Prostate gland (tissue), 2 donors: ENCODE data around the gene GON4L. TPM values are rescaled to one million over a fixed set of nuclear protein-coding genes. Genes with fewer than 3 reads are reported as not detected.
"Not testable (repeated sequence)": the region's sequence is repeated elsewhere in the genome, so short reads cannot be mapped to it uniquely, and the experiment has no call there.

Source experiments
- DNase-seq: peaks from one replicate; pipeline ENCODE4 v3.0.0-alpha.2; 2019; ENCODE audit warnings: low spot score
- H3K27ac ChIP-seq, 2 donors: fragments of 200-600 bp; sonication (generic); 2 replicates each; pipeline ENCODE4 v1.5.1; 2017 to 2019
- H3K27me3 ChIP-seq: fragments of 200-600 bp; sonication (generic); replicated peaks from 2 replicates; pipeline ENCODE4 v1.5.1; 2019; ENCODE audit not compliant: insufficient read depth
- H3K36me3 ChIP-seq, 2 donors: fragments of 200-600 bp; sonication (generic); 1 replicate in 1 of 2; 2 replicates in 1 of 2; pipeline versions ENCODE4 v1.5.1 to v1.8.1; 2017 to 2019
- H3K4me1 ChIP-seq: fragments of 200-600 bp; sonication (generic); replicated peaks from 2 replicates; pipeline ENCODE4 v1.5.1; 2019
- H3K4me3 ChIP-seq, 2 donors: fragments of 200-600 bp; sonication (generic); 2 replicates each; pipeline ENCODE4 v1.5.1; 2017 to 2019
- H3K9me3 ChIP-seq: fragments of 200-600 bp; sonication (generic); 2 replicates; pipeline ENCODE4 v1.5.1; 2017
- CTCF ChIP-seq, 4 experiments: fragments of 200-600 bp in 2 of 4; fragments of 450-650 bp in 2 of 4; sonication (generic) in 2 of 4; IDR thresholded peaks; 1 replicate in 3 of 4; 2 replicates in 1 of 4; pipeline ENCODE4 v1.5.1; 2016 to 2019; ENCODE audit warnings: antibody characterized with exemption in 4 of 4, mild to moderate bottlenecking in 2 of 4, moderate library complexity in 2 of 4
- POLR2A ChIP-seq: fragments of 450-650 bp; IDR thresholded peaks from one replicate; pipeline ENCODE4 v1.6.1; 2016; ENCODE audit warnings: antibody characterized with exemption, mild to moderate bottlenecking
- POLR2AphosphoS5 ChIP-seq: sonication (generic); formaldehyde crosslinking; IDR thresholded peaks from one replicate; pipeline ENCODE4 v1.6.1; 2017; ENCODE audit warnings: antibody characterized with exemption
- WGBS: methylation state at CpG from one replicate; pipeline ENCODE4 v1.1.5; 2018; 5-methylcytosine and 5-hydroxymethylcytosine counted together
- intact Hi-C: fragments of 100-400 bp; cut with DNase I; formaldehyde crosslinking; loops from one replicate; pipeline ENCODE4 v1.14.2; 2022
- total RNA-seq, 2 donors: library from RNA; depleted of rRNA; stranded (reverse); fragments of >200 nt; gene quantifications; one replicate each; pipeline ENCODE4 v1.1.0, GENCODE V29; 2016

GON4L gene
- total RNA-seq, 2 donors from 2014 or later, result 24.9 to 57.4 TPM

GRCh38 chr1:155715777-155716176 lies 141.2 kb downstream of the GON4L start:
- no peak for DNase-seq
- H3K27me3 ChIP-seq, result no peaks in the 10 kb centered on the region
- TF ChIP-seq CTCF (IDR thresholded peaks at IDR 0.05), result no peak
- no peak for TF ChIP-seq POLR2AphosphoS5
- TF ChIP-seq POLR2A, result no peak
- no peaks in the 10 kb centered on the region for H3K36me3 ChIP-seq
- 97% methylated on average over 5 of the region's 5 CpGs for WGBS
- no peak overlapping the region for H3K4me3 ChIP-seq
- no peaks in the 10 kb centered on the region for H3K9me3 ChIP-seq
- no peaks in the 10 kb centered on the region for H3K4me1 ChIP-seq
- intact Hi-C loops, result no loop called here
- H3K27ac ChIP-seq, result no peak overlapping the region

- H3K4me3 ChIP-seq, DNase-seq, intact Hi-C loops, H3K9me3 ChIP-seq, H3K27ac ChIP-seq, H3K36me3 ChIP-seq, H3K4me1 ChIP-seq, H3K27me3 ChIP-seq: not testable (repeated sequence)
- 92% methylated on average over 3 of the region's 3 CpGs for WGBS
These were observed 142.0 kb downstream of the GON4L start for GRCh38 chr1:155715056-155715455.

- intact Hi-C loops, result no loop called here
- whole genome bisulfite sequencing, result 53% methylated on average over 2 of the region's 2 CpGs
- H3K27me3 ChIP-seq, result no peaks in the 10 kb centered on the region
- no peak overlapping the region for H3K27ac ChIP-seq
- H3K4me3 ChIP-seq, result no peak overlapping the region
- TF ChIP-seq CTCF (IDR thresholded peaks at IDR 0.05) (no peak), POLR2AphosphoS5 (no peak), POLR2A (no peak)
- no peak for DNase-seq
- no peaks in the 10 kb centered on the region for H3K36me3 ChIP-seq
- H3K4me1 ChIP-seq, result no peaks in the 10 kb centered on the region
- no peaks in the 10 kb centered on the region for H3K9me3 ChIP-seq
These were observed 143.9 kb downstream of the GON4L start for GRCh38 chr1:155713075-155713474.

- H3K27ac ChIP-seq, H3K4me1 ChIP-seq, H3K36me3 ChIP-seq, H3K9me3 ChIP-seq, DNase-seq, H3K27me3 ChIP-seq, H3K4me3 ChIP-seq, intact Hi-C loops: not testable (repeated sequence)
- WGBS, result 91% methylated on average over 3 of the region's 3 CpGs
These were observed 144.4 kb downstream of the GON4L start for GRCh38 chr1:155712636-155713035.

GRCh38 chr1:155711457-155711856 lies 145.6 kb downstream of the GON4L start:
- H3K36me3 ChIP-seq, H3K4me1 ChIP-seq, H3K9me3 ChIP-seq, H3K4me3 ChIP-seq, intact Hi-C loops, DNase-seq, H3K27ac ChIP-seq, H3K27me3 ChIP-seq: not testable (repeated sequence)
- 98% methylated on average over 2 of the region's 3 CpGs for WGBS

GRCh38 chr1:155709391-155709790 lies 147.6 kb downstream of the GON4L start:
- no peaks in the 10 kb centered on the region for H3K9me3 ChIP-seq
- TF ChIP-seq POLR2AphosphoS5 (no peak), CTCF (IDR thresholded peaks at IDR 0.05) (no peak), POLR2A (no peak)
- no peaks in the 10 kb centered on the region for H3K36me3 ChIP-seq
- 95% methylated on average over 3 of the region's 3 CpGs for WGBS
- H3K27me3 ChIP-seq, result no peaks in the 10 kb centered on the region
- H3K4me3 ChIP-seq, result no peak overlapping the region
- DNase-seq, result no peak
- H3K4me1 ChIP-seq, result no peaks in the 10 kb centered on the region
- intact Hi-C loops, result no loop called here
- no peak overlapping the region for H3K27ac ChIP-seq

- no peak overlapping the region for H3K27ac ChIP-seq
- H3K36me3 ChIP-seq, result no peaks in the 10 kb centered on the region
- DNase-seq, result no peak
- no peaks in the 10 kb centered on the region for H3K4me1 ChIP-seq
- TF ChIP-seq CTCF (IDR thresholded peaks at IDR 0.05) (no peak), POLR2A (no peak), POLR2AphosphoS5 (no peak)
- no peaks in the 10 kb centered on the region for H3K9me3 ChIP-seq
- no peaks in the 10 kb centered on the region for H3K27me3 ChIP-seq
- 92% methylated on average over 5 of the region's 5 CpGs for WGBS
- H3K4me3 ChIP-seq, result no peak overlapping the region
- intact Hi-C loops, result no loop called here
These were observed 150.9 kb downstream of the GON4L start for GRCh38 chr1:155706139-155706538.

- H3K9me3 ChIP-seq, H3K27ac ChIP-seq, H3K27me3 ChIP-seq, intact Hi-C loops, H3K4me1 ChIP-seq, H3K36me3 ChIP-seq, H3K4me3 ChIP-seq, DNase-seq: not testable (repeated sequence)
- 89% methylated on average over 5 of the region's 5 CpGs for WGBS
These were observed 152.6 kb downstream of the GON4L start for GRCh38 chr1:155704414-155704813.
